Epithelial cell of esophagus (primary cell): ENCODE data around the gene FIG4.

Experiments
- DNase-seq: peaks from one replicate; pipeline ENCODE4 v3.0.0; 2010; ENCODE audit warnings: low read depth
- H3K4me3 ChIP-seq: 2 replicates; pipeline ENCODE4 v1.5.1; 2011; ENCODE audit warnings: mild to moderate bottlenecking, low read length, control low read depth
- CTCF ChIP-seq: IDR thresholded peaks from 2 replicates; pipeline ENCODE4 v1.5.1; 2011; ENCODE audit warnings: low read depth, mild to moderate bottlenecking, low read length, control low read depth, inconsistent platforms; ENCODE audit not compliant: insufficient read depth; ENCODE audit errors: missing control alignments

The FIG4 gene

DNA sequence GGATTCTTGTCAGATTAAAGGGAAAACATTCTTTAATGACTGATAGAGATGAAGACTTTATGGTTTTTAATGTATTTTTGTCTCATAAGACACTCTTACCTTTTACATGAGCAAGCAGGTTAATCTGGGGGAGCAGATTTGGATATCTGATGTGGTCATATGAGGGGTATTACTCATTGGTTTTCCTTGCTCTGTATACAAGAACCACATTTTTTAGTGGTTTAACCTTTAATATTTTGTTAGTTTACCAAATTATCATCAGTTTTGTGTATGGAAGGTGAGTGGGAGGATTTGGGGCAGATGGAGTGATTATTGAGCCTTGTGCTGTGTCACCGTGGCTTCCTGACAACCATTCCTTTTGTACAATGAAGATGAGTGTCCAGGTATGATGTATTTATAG is 112.9 kb downstream of the FIG4 start:
- no peak for TF ChIP-seq CTCF
- DNase-seq, result no peak
- H3K4me3 ChIP-seq, result no peak overlapping the region

- TF ChIP-seq CTCF, result no peak
- no peak for DNase-seq
- H3K4me3 ChIP-seq, result no peak overlapping the region
Measured at GRCh38 chr6:109807881-109808280, 116.8 kb downstream of the FIG4 start.

DNA sequence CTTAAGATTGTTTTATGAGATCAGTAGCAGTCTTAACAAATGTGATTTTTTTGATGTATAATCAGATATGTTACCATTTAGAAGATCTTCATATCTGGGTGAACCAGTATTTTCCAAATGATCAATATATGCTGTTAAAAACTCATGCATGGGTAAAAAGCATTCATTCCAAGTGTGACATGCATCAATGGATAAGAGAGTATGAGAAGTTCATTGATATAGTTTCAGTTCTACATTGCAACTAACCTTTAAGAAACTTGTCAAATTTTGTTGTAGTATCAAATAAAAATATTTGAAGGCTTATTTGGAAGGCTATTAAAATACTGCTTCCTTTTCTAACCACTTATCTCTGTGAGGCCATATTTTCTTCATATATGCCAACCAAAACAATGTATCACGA is 117.7 kb downstream of the FIG4 start:
- TF ChIP-seq CTCF, result no peak

DNA sequence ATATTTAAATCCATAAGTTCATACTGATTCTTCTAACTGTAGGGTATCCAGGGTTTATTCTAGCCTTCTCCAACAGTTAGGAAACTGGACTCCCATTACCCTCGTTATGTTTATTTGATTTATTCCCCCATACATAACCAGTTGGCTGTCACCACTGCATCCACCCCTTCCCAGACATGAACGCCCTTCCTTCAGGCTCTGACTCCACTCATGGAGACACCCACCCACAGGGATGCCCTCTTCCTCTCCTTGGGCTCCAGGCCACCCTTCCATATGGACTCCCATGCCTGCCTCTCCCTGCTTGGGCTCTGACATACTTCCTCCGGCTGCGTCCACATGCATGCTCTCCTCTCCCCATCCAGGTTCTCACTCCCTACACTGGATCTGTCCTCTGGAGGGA is 124.0 kb downstream of the FIG4 start:
- DNase-seq, result no peak
- no peak overlapping the region for H3K4me3 ChIP-seq
- TF ChIP-seq CTCF, result no peak

More for the DNA sequence above, 117.7 kb downstream of the FIG4 start:
- no peak for DNase-seq
- H3K4me3 ChIP-seq, result no peak overlapping the region

GRCh38 chr6:109816452-109817374 is 125.6 kb downstream of the FIG4 start:
- no peak overlapping the region for H3K4me3 ChIP-seq
- DNase-seq, result no peak
- TF ChIP-seq CTCF, result no peak

GRCh38 chr6:109820706-109821350 is 129.7 kb downstream of the FIG4 start:
- DNase-seq, result no peak
- no peak for TF ChIP-seq CTCF

More at GRCh38 chr6:109820706-109821350, 129.7 kb downstream of the FIG4 start:
- no peak overlapping the region for H3K4me3 ChIP-seq
